ENCODE measurements around the gene EVA1C. TPM values are rescaled to one million over a fixed set of nuclear protein-coding genes. Genes with fewer than 3 reads are reported as not detected.

The EVA1C gene
- total RNA-seq, 1 experiment from 2014 or later: 29.3 TPM

GRCh38 chr21:32424191-32424535, 11.7 kb downstream of the EVA1C start (continued):
- no peak for TF ChIP-seq CTCF (IDR thresholded peaks at IDR 0.05 in 2 of 3, conservative IDR thresholded peaks at IDR 0.05 in 1 of 3; ENCODE audit: borderline replicate concordance in 1 of 3, insufficient read depth in 1 of 3, low read depth in 2 of 3, low read length in 2 of 3)

- POLR2A ChIA-PET: no interaction called here
- no TSS peak for BruUV-seq (replicated peaks)
- intact Hi-C loops (cut with micrococcal nuclease): no loop called here
- Histone ChIP-seq H2AFZ (ENCODE audit: low read depth, low read length, poor library complexity, severe bottlenecking) (no peak overlapping the region), H3K9ac (ENCODE audit: low read length) (no peak overlapping the region), H3K79me2 (ENCODE audit: insufficient read depth, low read length) (peaks cover 87% of the 10 kb centered on the region), H3K9me2 (ENCODE audit: insufficient read depth) (no peaks in the 10 kb centered on the region), H3K36me3 (ENCODE audit: control insufficient read depth in 1 of 2, insufficient read depth in 2 of 2, low read length in 2 of 2) (peaks cover 0 to 3% of the 10 kb centered on the region in 2 experiments; a peak in 1 of 4 replicates), H3K4me1 (ENCODE audit: control insufficient read depth in 1 of 2, insufficient read depth in 2 of 2, low read length in 2 of 2) (peaks cover 11 to 43% of the 10 kb centered on the region in 2 experiments; a peak in 3 of 4 replicates), H3K4me2 (ENCODE audit: low read length) (no peak overlapping the region), H3K27me3 (ENCODE audit: insufficient read depth, low read length) (no peaks in the 10 kb centered on the region), H4K20me1 (ENCODE audit: insufficient read depth) (peaks cover 5% of the 10 kb centered on the region; the same call in 1 of the 2 replicates), H3K9me3 (ENCODE audit: control insufficient read depth in 1 of 2, insufficient read depth in 1 of 2, low read depth in 1 of 2, low read length in 2 of 2) (no peaks in the 10 kb centered on the region), H3K27ac (ENCODE audit: low read depth, low read length) (no peak overlapping the region), H3K4me3 (replicated peaks in 1 of 2; ENCODE audit: low read depth in 1 of 2, low read length in 2 of 2) (no peak overlapping the region)
- CTCF ChIA-PET: no interaction called here
- RAD21 ChIA-PET (ENCODE audit: low non-redundant PET in 1 of 2, low total read pairs in 2 of 2, uncharacterized antibody in 2 of 2, unreplicated experiment in 2 of 2): no interaction called here
- no peak for TF ChIP-seq POLR2AphosphoS5 (IDR thresholded peaks at IDR 0.05; ENCODE audit: low read depth, low read length)
- TF ChIP-seq POLR2A (IDR thresholded peaks at IDR 0.05; ENCODE audit: borderline replicate concordance, extremely low read depth, insufficient read depth, insufficient read length): no peak
- TF ChIP-seq SRF (IDR thresholded peaks at IDR 0.05; ENCODE audit: low read depth): no peak
- TF ChIP-seq RAD21 (IDR thresholded peaks at IDR 0.05; ENCODE audit: low read depth): no peak
- no peak for TF ChIP-seq YY1 (IDR thresholded peaks at IDR 0.05; ENCODE audit: extremely low read depth, insufficient replicate concordance, low read depth, low read length)
- no peak for TF ChIP-seq CEBPB (IDR thresholded peaks at IDR 0.05; ENCODE audit: low read depth)
- no peak for TF ChIP-seq SIN3A (IDR thresholded peaks at IDR 0.05; ENCODE audit: low read depth)
- no peak for TF ChIP-seq EZH2phosphoT487 (IDR thresholded peaks at IDR 0.05; ENCODE audit: borderline replicate concordance)
- no peak for ATAC-seq
- DNase-seq (ENCODE audit: low read depth, low spot score): no peak
Measured at GRCh38 chr21:32424674-32425073, 12.2 kb downstream of the EVA1C start.

All from HCT116 (cell line).